Aorta (tissue), 5 donors: ENCODE data around the gene TMOD1. TPM values are rescaled to one million over a fixed set of nuclear protein-coding genes. Genes with fewer than 3 reads are reported as not detected.
"Not testable (repeated sequence)": the region's sequence is repeated elsewhere in the genome, so short reads cannot be mapped to it uniquely, and the experiment has no call there.

Experiments
- ATAC-seq: fragments of 200-7000 bp; cut with Tn5 transposase; one replicate; pipeline ENCODE4 v1.9.1; 2022; ENCODE audit warnings: moderate library complexity; ENCODE audit not compliant: low FRiP score
- DNase-seq, 2 donors: peaks; one replicate each; pipeline ENCODE4 v3.0.0-alpha.2; 2020
- H3K27ac ChIP-seq, 2 donors: one replicate each; pipeline ENCODE4 v1.5.1; 2013; ENCODE audit warnings: low read length in 2 of 2, mild to moderate bottlenecking in 2 of 2, moderate library complexity in 2 of 2, control low read depth in 1 of 2, inconsistent platforms in 1 of 2, low read depth in 1 of 2
- H3K27me3 ChIP-seq, 2 donors: one replicate each; pipeline ENCODE4 v1.6.1; 2013; ENCODE audit warnings: control low read depth in 1 of 2, low read length in 1 of 2, mild to moderate bottlenecking in 1 of 2, moderate library complexity in 1 of 2; ENCODE audit not compliant: insufficient read depth in 2 of 2, control insufficient read depth in 1 of 2
- H3K36me3 ChIP-seq, 2 donors: one replicate each; pipeline ENCODE4 v1.6.1; 2013; ENCODE audit warnings: control low read depth in 1 of 2, low read length in 1 of 2, mild to moderate bottlenecking in 1 of 2; ENCODE audit not compliant: insufficient read depth in 2 of 2, control insufficient read depth in 1 of 2
- H3K4me1 ChIP-seq, 2 donors: one replicate each; pipeline ENCODE4 v1.6.1; 2013; ENCODE audit warnings: low read length in 2 of 2, control low read depth in 1 of 2, mild to moderate bottlenecking in 1 of 2, moderate library complexity in 1 of 2; ENCODE audit not compliant: insufficient read depth in 2 of 2, control insufficient read depth in 1 of 2
- H3K4me3 ChIP-seq, 2 donors: one replicate each; pipeline ENCODE4 v1.5.1; 2013; ENCODE audit warnings: low read length in 2 of 2, control low read depth in 1 of 2, mild to moderate bottlenecking in 1 of 2
- H3K9me3 ChIP-seq: one replicate; pipeline ENCODE4 v1.6.1; 2013; ENCODE audit warnings: mild to moderate bottlenecking, low read length; ENCODE audit not compliant: control insufficient read depth
- WGBS, 2 donors: extraction: QIAGEN DNeasy Blood & Tissue Kit; methylation state at CpG; one replicate each; pipeline ENCODE4 v1.1.7; 2013; 5-methylcytosine and 5-hydroxymethylcytosine counted together
- intact Hi-C, 2 donors: fragments of 100-400 bp; cut with DNase I; formaldehyde crosslinking; loops; one replicate each; pipeline versions ENCODE4 v1.14.2 to v1.15.0; 2022
- long read RNA-seq, 2 donors: library from polyadenylated mRNA; unstranded; transcript quantifications; one replicate each; pipeline ENCODE4 v2.0.0, GENCODE V29; 2020 to 2021
- polyA plus RNA-seq, 2 donors: library from polyadenylated mRNA; stranded (reverse); fragments of 200-250 nt; gene quantifications; one replicate each; pipeline ENCODE4 v1.2.3, GENCODE V29; 2013
- total RNA-seq, 2 donors: library from RNA; stranded (reverse); fragmentation: NEBNext Ultra II Directional; extraction: Animal tissue kit (Norgen Biotek cat#: 25700); gene quantifications; one replicate each; pipeline ENCODE4 v1.2.1, GENCODE V29; 2021
- donor health status: healthy with polysubstance abuse.
- donor health status: Bipolar disorder and iron deficiency.
- donor health status: DM: no; HTN: no; CAD: no.
- donor health status: DM: no; HTN: no; CAD: no.
- donor health status: DM: yes; HTN: yes; CAD: no.

The TMOD1 gene
- total RNA-seq (10 to 100 TPM; 24.5 to 56.6 TPM), polyA plus RNA-seq (100 to 1,000 TPM in 1 of 2 donors, 10 to 100 TPM in 1; 26.2 to 102 TPM)
- long read RNA-seq, donor 1, transcript TMOD1-201 (10 exons, 3,343 nt), result major isoform, 99 of 255 reads
- long read RNA-seq, donor 1, partial matches to known transcripts, result 121 of 255 reads
- long read RNA-seq, donor 1, other reads (novel, unspliced or antisense), result 35 of 255 reads
- long read RNA-seq, donor 2, transcript TMOD1-201 (10 exons, 3,343 nt), result major isoform, 13 of 23 reads
- long read RNA-seq, donor 2, partial matches to known transcripts, result 7 of 23 reads
- long read RNA-seq, donor 2, other reads (novel, unspliced or antisense), result 3 of 23 reads

DNA sequence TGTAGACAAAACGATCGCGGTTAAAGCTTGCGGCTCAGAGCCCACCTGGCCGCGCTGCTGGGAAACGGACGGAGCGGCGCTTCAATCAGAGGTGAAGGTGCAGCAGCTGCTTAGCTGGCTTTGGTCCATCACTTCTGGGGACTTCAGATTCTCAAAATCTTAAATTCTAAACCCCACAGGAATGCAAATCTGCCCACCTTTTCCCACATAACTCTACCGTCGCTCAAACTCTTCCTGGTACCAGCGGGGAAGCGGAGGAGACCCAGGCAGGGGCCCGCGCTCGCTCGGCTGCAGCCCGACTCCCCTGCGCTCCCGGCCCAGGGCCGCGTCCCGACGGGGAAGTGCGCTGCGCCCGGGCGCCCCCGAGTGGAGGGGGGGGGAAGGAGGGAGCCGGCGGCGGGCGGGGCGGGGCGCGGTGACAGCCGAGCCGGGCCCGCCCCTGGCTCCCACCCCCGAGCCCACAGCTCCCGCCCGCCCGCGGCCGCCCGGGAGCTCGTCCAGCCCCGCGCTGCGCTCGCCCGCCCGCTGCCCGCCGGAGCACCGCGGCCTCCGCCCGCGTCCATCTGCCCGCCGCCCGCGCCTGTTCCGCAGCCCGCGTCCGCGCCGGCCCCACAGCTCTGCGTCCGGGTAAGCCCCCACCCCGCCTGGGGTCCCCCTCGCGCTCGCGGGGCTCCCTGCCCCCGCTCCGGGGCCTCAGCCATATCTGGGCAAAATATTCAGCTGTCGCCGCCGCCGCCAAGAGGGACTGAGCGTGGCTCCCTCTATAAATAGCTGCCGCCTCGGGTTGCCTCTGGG lies at the start of gene TMOD1:
TSS of gene TMOD1 (plus strand) at position 490 of the 795 bp plus-strand sequence. CDS start 22,523 bp downstream, outside the sequence.
- peaks cover 0 to under 1% of the 10 kb centered on the region in 2 donors for H3K36me3 ChIP-seq
- DNase-seq (peak; percentile 73 to 93), ATAC-seq (peak; percentile 77)
- H3K4me1 ChIP-seq, result peaks cover 0 to 5% of the 10 kb centered on the region in 2 donors
- no peaks in the 10 kb centered on the region for H3K27me3 ChIP-seq
- WGBS, 2 donors, result 0 to 1% methylated on average over 22 to 87 of the region's 87 CpGs
- H3K9me3 ChIP-seq, result no peaks in the 10 kb centered on the region
- H3K27ac ChIP-seq, result peak within 1 kb of the TSS; percentile 3 to 52
- peak within 1 kb of the TSS; percentile 71 to 100 for H3K4me3 ChIP-seq
- intact Hi-C loops, result loop anchor here (2.0 to 10.0 kb wide), 3 partner anchors 57 to 93 kb away; no protein-coding TSS in a partner anchor

DNA sequence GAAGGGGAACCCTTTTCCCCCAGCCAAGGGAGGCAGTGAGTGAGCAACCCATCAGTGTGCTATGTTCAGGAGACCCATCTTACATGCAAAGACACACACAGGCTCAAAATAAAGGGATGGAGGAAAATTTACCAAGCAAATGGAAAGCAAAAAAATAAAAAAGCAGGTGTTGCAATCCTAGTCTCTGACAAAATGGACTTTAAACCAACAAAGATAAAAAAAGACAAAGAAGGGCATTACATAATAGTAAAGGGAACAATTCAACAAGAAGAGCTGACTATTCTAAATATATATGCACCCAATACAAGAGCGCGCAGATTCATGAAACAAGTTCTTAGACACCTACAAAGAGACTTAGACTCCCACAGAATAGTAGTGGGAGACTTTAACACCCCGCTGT lies 47.9 kb upstream of the TMOD1 start:
- DNase-seq, H3K4me1 ChIP-seq, H3K4me3 ChIP-seq, H3K36me3 ChIP-seq, H3K27me3 ChIP-seq, intact Hi-C loops, H3K9me3 ChIP-seq, ATAC-seq, H3K27ac ChIP-seq: not testable (repeated sequence)
- 96 to 97% methylated on average over 3 of the region's 3 CpGs for WGBS, 2 donors

DNA sequence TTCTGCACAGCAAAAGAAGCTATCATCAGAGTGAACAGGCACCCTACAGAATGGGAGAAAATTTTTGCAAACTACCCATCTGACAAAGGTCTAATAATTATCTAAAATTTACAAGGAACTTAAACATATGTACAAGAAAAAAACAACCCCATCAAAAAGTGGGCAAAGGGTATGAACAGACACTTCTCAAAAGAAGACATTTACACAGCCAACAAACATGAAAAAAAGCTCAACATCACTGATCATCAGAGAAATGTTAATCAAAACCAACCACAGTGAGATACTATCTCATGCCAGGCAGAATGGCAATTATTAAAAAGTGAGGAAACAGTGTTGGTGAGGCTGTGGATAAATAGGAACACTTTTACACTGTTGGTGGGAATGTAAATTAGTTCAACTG lies 44.6 kb upstream of the TMOD1 start:
- H3K27me3 ChIP-seq, H3K9me3 ChIP-seq, H3K36me3 ChIP-seq, H3K4me3 ChIP-seq, ATAC-seq, intact Hi-C loops, DNase-seq, H3K4me1 ChIP-seq, H3K27ac ChIP-seq: not testable (repeated sequence)

DNA sequence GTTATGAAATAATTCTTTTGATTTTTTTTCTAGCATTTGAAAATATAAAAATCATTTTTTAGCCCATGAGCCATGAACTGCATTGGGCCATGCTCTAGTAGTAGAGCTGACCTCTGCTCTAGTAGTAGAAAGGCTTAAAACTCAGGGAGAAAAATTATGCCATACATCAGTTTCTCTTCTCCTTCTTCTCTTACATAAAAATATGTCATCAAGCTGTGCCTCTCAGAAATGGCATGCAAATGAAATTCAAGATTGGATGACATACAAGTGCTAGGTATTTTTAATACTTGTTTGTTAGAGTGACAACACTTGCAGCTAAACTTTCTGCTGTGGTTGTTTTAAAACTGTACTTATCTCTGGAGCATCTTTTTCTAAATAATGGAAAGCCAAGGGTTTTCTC lies 42.1 kb upstream of the TMOD1 start:
- ATAC-seq (no peak), DNase-seq (no peak)
- intact Hi-C loops, result no loop called here
- Histone ChIP-seq H3K4me1 (no peaks in the 10 kb centered on the region), H3K27ac (no peak overlapping the region), H3K27me3 (no peaks in the 10 kb centered on the region), H3K36me3 (peaks cover 2 to 3% of the 10 kb centered on the region in 2 donors), H3K4me3 (no peak overlapping the region), H3K9me3 (no peaks in the 10 kb centered on the region)

DNA sequence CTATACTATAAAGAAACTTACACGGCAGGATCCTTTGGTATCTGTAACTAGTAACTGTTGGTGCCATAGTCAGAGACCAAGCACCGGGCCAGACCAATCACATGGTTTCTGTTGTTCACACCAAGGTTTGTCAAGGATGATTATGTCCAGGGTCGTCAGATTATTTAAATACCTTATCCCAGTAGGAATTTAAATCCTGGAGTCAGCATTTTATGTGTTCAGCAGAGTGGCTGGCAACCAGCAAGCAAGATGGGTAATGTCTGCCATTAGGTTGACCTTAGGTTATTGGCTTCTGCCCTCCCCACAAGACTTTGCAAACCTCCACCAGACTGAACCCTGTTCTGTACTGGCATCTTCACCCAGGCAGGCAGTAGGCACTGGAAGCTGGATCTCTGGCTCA lies 39.3 kb upstream of the TMOD1 start:
- H3K4me3 ChIP-seq, result no peak overlapping the region
- no peaks in the 10 kb centered on the region for H3K4me1 ChIP-seq
- ATAC-seq (no peak), DNase-seq (no peak)
- intact Hi-C loops, result loop anchor here in 1 of 2 donors (10.0 kb wide), 1 partner anchor 47 kb away; the partner anchor contains the start of gene TDRD7
- H3K27me3 ChIP-seq, result no peaks in the 10 kb centered on the region
- H3K9me3 ChIP-seq, result no peaks in the 10 kb centered on the region
- peaks cover 2 to 4% of the 10 kb centered on the region in 2 donors for H3K36me3 ChIP-seq
- H3K27ac ChIP-seq, result no peak overlapping the region
- 87 to 91% methylated on average over 3 of the region's 3 CpGs for WGBS, 2 donors

DNA sequence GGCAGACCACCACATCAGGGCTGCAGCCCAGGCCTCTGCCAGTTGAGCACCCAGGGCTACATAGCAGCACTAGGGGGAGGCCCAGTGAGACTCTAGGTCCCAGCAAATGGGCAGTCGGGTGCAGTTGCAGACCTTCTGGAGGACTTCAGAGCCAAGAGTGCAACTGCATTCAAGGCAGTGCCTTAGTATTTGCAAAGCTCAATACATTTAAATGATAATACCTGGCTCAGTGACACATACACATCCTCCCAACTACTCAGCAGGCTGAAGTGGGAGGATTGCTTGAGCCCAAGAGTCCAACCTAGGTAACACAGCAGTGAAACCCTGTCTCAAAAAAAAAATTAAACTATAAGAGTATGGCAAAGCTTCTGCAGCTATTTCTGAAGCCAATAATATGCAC lies 38.6 kb upstream of the TMOD1 start:
- no peak overlapping the region for H3K4me3 ChIP-seq
- H3K9me3 ChIP-seq, result no peaks in the 10 kb centered on the region
- DNase-seq (no peak), ATAC-seq (no peak)
- H3K27me3 ChIP-seq, result no peaks in the 10 kb centered on the region
- H3K27ac ChIP-seq, result no peak overlapping the region
- 80 to 87% methylated on average over 1 of the region's 1 CpG for WGBS, 2 donors
- peaks cover 2 to 4% of the 10 kb centered on the region in 2 donors for H3K36me3 ChIP-seq
- H3K4me1 ChIP-seq, result no peaks in the 10 kb centered on the region
- intact Hi-C loops, result loop anchor here in 1 of 2 donors (10.0 kb wide), 1 partner anchor 48 kb away; the partner anchor contains the start of gene TDRD7

GRCh38 chr9:97468658-97469448 lies 32.6 kb upstream of the TMOD1 start:
- Histone ChIP-seq H3K9me3 (no peaks in the 10 kb centered on the region), H3K4me3 (no peak overlapping the region), H3K27me3 (no peaks in the 10 kb centered on the region), H3K4me1 (peaks cover 0 to 2% of the 10 kb centered on the region in 2 donors), H3K27ac (peak overlapping the region in 1 of 2 donors; percentile 69), H3K36me3 (peaks cover 0 to 2% of the 10 kb centered on the region in 2 donors)
- ATAC-seq (peak; percentile 97), DNase-seq (peak; percentile 74 to 88)
- intact Hi-C loops, result loop anchor here (1.0 to 10.0 kb wide), 3 partner anchors 54 to 146 kb away; partner anchors contain the start of gene TDRD7 (in 1 of the 2)
- WGBS, 2 donors, result 30 to 31% methylated on average over 4 of the region's 4 CpGs

- H3K27ac ChIP-seq, result peak overlapping the region; percentile 49 to 75
- no peak overlapping the region for H3K4me3 ChIP-seq
- no peaks in the 10 kb centered on the region for H3K27me3 ChIP-seq
- peaks cover 2 to 3% of the 10 kb centered on the region in 2 donors for H3K36me3 ChIP-seq
- H3K9me3 ChIP-seq, result no peaks in the 10 kb centered on the region
- intact Hi-C loops, result loop anchor here in 1 of 2 donors (5.0 kb wide), 1 partner anchor 127 kb away; no protein-coding TSS in a partner anchor
- 48 to 50% methylated on average over 2 of the region's 2 CpGs for WGBS, 2 donors
- no peak for ATAC-seq
- DNase-seq, result no peak
- H3K4me1 ChIP-seq, result peaks cover 0 to 2% of the 10 kb centered on the region in 2 donors
Measured at GRCh38 chr9:97470076-97470475, 31.4 kb upstream of the TMOD1 start.
